BE2C (cell line): ENCODE results near the gene ATP5ME.
A peak's percentile ranks its signal among the peaks of the same experiment; 100 is the strongest.

Experiments used
- DNase-seq: peaks from one replicate; pipeline ENCODE4 v3.0.0-alpha.2; 2020
- H3K27me3 ChIP-seq: fragments of 250-450 bp; sonication (Bioruptor Pico); 2 replicates; pipeline ENCODE4 v1.5.1; 2020; ENCODE audit warnings: mild to moderate bottlenecking
- H3K36me3 ChIP-seq: fragments of 250-450 bp; sonication (Bioruptor Pico); 2 replicates; pipeline ENCODE4 v1.5.1; 2020; ENCODE audit warnings: mild to moderate bottlenecking
- H3K4me1 ChIP-seq: fragments of 250-450 bp; sonication (Bioruptor Pico); 2 replicates; pipeline ENCODE4 v1.5.1; 2020
- H3K4me3 ChIP-seq: 2 replicates; pipeline ENCODE4 v1.5.1; 2011; ENCODE audit warnings: low read depth, low read length
- H3K9me3 ChIP-seq: fragments of 250-450 bp; sonication (Bioruptor Pico); 2 replicates; pipeline ENCODE4 v1.5.1; 2020
- CTCF ChIP-seq: IDR thresholded peaks from 2 replicates; pipeline ENCODE4 v1.5.1; 2012; ENCODE audit warnings: mild to moderate bottlenecking, low read depth, low read length

Gene ATP5ME

GRCh38 chr4:680928-681645 lies 7.0 kb upstream of the ATP5ME start:
- DNase-seq = peak; percentile 91
- H3K36me3 ChIP-seq = no peaks in the 10 kb centered on the region
- peak overlapping the region; percentile 63 for H3K4me3 ChIP-seq
- no peaks in the 10 kb centered on the region for H3K9me3 ChIP-seq
- no peaks in the 10 kb centered on the region for H3K27me3 ChIP-seq
- TF ChIP-seq CTCF = no peak
- H3K4me1 ChIP-seq = peaks cover 13% of the 10 kb centered on the region

GRCh38 chr4:680551-680927 lies 6.5 kb upstream of the ATP5ME start:
- no peaks in the 10 kb centered on the region for H3K27me3 ChIP-seq
- TF ChIP-seq CTCF = no peak
- peak overlapping the region; percentile 63 for H3K4me3 ChIP-seq
- no peak for DNase-seq
- H3K9me3 ChIP-seq = no peaks in the 10 kb centered on the region
- H3K4me1 ChIP-seq = peaks cover 13% of the 10 kb centered on the region
- H3K36me3 ChIP-seq = no peaks in the 10 kb centered on the region

- no peak for TF ChIP-seq CTCF
- Histone ChIP-seq H3K4me3 (peak overlapping the region; percentile 63; the same call in 1 of the 2 replicates), H3K4me1 (peaks cover 13% of the 10 kb centered on the region), H3K9me3 (no peaks in the 10 kb centered on the region), H3K27me3 (no peaks in the 10 kb centered on the region), H3K36me3 (no peaks in the 10 kb centered on the region)
- DNase-seq = no peak
Observed at GRCh38 chr4:680091-680490, 6.0 kb upstream of the ATP5ME start.

- H3K4me3 ChIP-seq = no peak overlapping the region
- no peaks in the 10 kb centered on the region for H3K9me3 ChIP-seq
- no peaks in the 10 kb centered on the region for H3K27me3 ChIP-seq
- DNase-seq = no peak
- H3K4me1 ChIP-seq = peaks cover 13% of the 10 kb centered on the region
- no peaks in the 10 kb centered on the region for H3K36me3 ChIP-seq
- TF ChIP-seq CTCF = no peak
Observed at GRCh38 chr4:679629-680028, 5.6 kb upstream of the ATP5ME start.

- Histone ChIP-seq H3K4me3 (no peak overlapping the region), H3K4me1 (peaks cover 13% of the 10 kb centered on the region), H3K27me3 (no peaks in the 10 kb centered on the region), H3K36me3 (no peaks in the 10 kb centered on the region), H3K9me3 (no peaks in the 10 kb centered on the region)
- no peak for TF ChIP-seq CTCF
- DNase-seq = no peak
Observed at GRCh38 chr4:679104-679481, 5.0 kb upstream of the ATP5ME start.

GRCh38 chr4:678331-679103 lies 4.4 kb upstream of the ATP5ME start:
- peaks cover 9% of the 10 kb centered on the region for H3K4me1 ChIP-seq
- no peak for TF ChIP-seq CTCF
- no peaks in the 10 kb centered on the region for H3K27me3 ChIP-seq
- H3K9me3 ChIP-seq = no peaks in the 10 kb centered on the region
- DNase-seq = no peak
- no peaks in the 10 kb centered on the region for H3K36me3 ChIP-seq
- no peak overlapping the region for H3K4me3 ChIP-seq
